Heart left ventricle (tissue), 13 donors: ENCODE results near the gene MXI1.

ENCODE experiments used
- CTCF ChIP-seq, 12 donors: fragments of 200-600 bp; sonication (generic) in 4 of 12; IDR thresholded peaks; one replicate each; pipeline versions ENCODE4 v1.5.0 to v1.8.0; 2018 to 2022; ENCODE audit warnings: antibody characterized with exemption in 12 of 12, mild to moderate bottlenecking in 5 of 12
- POLR2A ChIP-seq, 2 donors: fragments of 450-650 bp; IDR thresholded peaks; one replicate each; pipeline ENCODE4 v1.6.1; 2017; ENCODE audit warnings: antibody characterized with exemption in 2 of 2, mild to moderate bottlenecking in 2 of 2, moderate library complexity in 2 of 2
- donor health status: ischemic (EF 13 %, LVEDD 7.1; RV severe dilation, severe dysfunction).
- donor health status: DM: no; HTN: yes; CAD: no.
- donor health status: DM: no; HTN: no; CAD: no.
- donor health status: ischemic (EF 25% LVEDD 6.9; RV normal size, moderate dysfunction).
- donor health status: ischemic (EF 25% LVEDD 5.7; RV mildly dilated, moderate dysfunction).
- donor health status: ischemic (EF 35%, LVEDD 5.7; RV mildly dilated, moderate dysfunction).
- donor health status: nonischemic (EF 11% LVEDD 7.7; RV severe dilation, severe dysfunction).
- donor health status: DM: yes; HTN: yes; CAD: no.
- donor health status: PGD.
- donor health status: ischemic (EF 29% LVEDD 5.4; RV normal size, mild dysfunction).
- donor health status: nonischemic (EF 23%, LVEDD 6.1; RV moderate dilation, normal function).

GRCh38 chr10:110267276-110267675, 59.9 kb downstream of the MXI1 start:
- TF ChIP-seq CTCF (IDR thresholded peaks at IDR 0.05) (no peak), POLR2A (IDR thresholded peaks at IDR 0.05) (no peak)
